ENCODE measurements around the gene IL25.
"Not testable (repeated sequence)": the region's sequence is repeated elsewhere in the genome, so short reads cannot be mapped to it uniquely, and the experiment has no call there.

The IL25 gene

DNA sequence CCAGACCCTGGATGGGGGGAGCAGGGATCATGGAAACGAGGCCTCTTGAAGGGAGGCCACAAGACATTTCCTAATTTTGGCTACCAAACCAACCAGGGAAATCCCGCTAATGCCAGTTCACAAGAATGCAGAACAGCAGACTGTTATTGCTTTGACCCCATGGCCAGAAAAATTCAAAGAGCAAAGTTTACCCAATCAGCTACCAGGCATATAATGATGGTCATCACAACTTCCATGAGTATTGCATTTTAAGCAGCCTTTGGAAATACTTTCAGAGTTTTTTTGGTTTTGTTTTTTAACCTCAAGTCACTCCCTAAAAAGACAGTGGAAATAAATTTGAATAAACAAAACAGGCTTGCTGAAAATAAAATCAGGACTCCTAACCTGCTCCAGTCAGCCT, at the start of gene IL25:
TSS of gene IL25 (plus strand) at position 301 of the 400 bp plus-strand sequence.
- DNase-seq (ENCODE audit: low spot score) = no peak

DNA sequence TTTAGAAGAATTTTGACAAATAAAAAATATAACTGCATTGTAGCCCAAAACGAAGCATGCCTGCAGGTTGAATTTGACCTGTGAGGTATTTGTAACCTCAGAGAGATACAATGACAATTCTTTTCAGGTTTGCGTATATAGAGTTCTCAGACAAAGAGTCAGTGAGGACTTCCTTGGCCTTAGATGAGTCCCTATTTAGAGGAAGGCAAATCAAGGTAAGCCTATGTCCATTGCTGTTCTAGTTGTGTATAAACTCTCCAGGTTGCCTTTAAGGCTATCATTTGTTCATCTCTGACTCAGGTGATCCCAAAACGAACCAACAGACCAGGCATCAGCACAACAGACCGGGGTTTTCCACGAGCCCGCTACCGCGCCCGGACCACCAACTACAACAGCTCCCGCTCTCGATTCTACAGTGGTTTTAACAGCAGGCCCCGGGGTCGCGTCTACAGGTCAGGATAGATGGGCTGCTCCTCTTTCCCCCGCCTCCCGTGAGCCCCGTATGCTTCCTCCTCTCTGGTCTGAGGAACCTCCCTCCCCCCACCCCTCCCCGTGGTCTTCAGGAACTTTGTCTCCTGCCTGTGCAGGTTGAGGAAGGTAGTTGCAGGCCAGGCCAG, 48.7 kb upstream of the IL25 start:
- DNase-seq (ENCODE audit: low spot score) = no peak

DNA sequence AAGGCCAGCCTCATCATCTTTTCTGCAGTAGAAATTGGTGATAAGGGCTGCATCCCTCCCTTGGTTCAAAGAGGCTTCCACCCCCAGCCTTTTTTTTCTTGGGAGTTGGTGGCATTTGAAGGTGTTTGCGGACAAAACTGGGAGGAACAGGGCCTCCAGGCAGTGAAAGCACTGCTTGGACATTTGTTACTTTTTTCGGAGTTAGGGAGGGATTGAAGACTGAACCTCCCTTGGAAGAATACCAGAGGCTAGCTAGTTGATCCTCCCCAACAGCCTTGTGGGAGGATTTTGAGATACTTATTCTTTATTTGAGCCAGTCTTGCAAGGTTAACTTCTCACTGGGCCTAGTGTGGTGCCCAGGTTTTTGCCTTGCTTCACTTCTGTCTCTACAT, 48.2 kb upstream of the IL25 start:
- DNase-seq (ENCODE audit: low spot score) = no peak

DNA sequence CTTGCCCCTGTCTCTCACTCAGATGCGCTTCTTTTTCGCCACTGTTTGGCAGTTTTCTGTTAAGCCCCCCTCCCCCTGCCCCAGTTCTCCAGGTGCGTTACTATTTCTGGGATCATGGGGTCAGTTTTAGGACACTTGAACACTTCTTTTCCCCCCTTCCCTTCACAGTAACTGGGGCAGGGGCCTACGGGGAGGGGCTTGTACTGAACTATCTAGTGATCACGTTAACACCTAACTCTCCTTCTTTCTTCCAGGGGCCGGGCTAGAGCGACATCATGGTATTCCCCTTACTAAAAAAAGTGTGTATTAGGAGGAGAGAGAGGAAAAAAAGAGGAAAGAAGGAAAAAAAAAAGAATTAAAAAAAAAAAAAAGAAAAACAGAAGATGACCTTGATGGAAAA, 47.6 kb upstream of the IL25 start:
- DNase-seq (ENCODE audit: low spot score) = no peak

DNA sequence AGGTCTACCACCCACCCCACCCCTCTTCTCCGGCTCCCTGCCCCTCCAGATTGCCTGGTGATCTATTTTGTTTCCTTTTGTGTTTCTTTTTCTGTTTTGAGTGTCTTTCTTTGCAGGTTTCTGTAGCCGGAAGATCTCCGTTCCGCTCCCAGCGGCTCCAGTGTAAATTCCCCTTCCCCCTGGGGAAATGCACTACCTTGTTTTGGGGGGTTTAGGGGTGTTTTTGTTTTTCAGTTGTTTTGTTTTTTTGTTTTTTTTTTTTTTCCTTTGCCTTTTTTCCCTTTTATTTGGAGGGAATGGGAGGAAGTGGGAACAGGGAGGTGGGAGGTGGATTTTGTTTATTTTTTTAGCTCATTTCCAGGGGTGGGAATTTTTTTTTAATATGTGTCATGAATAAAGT, 46.9 kb upstream of the IL25 start:
- DNase-seq (ENCODE audit: low spot score) = not testable (repeated sequence)

DNA sequence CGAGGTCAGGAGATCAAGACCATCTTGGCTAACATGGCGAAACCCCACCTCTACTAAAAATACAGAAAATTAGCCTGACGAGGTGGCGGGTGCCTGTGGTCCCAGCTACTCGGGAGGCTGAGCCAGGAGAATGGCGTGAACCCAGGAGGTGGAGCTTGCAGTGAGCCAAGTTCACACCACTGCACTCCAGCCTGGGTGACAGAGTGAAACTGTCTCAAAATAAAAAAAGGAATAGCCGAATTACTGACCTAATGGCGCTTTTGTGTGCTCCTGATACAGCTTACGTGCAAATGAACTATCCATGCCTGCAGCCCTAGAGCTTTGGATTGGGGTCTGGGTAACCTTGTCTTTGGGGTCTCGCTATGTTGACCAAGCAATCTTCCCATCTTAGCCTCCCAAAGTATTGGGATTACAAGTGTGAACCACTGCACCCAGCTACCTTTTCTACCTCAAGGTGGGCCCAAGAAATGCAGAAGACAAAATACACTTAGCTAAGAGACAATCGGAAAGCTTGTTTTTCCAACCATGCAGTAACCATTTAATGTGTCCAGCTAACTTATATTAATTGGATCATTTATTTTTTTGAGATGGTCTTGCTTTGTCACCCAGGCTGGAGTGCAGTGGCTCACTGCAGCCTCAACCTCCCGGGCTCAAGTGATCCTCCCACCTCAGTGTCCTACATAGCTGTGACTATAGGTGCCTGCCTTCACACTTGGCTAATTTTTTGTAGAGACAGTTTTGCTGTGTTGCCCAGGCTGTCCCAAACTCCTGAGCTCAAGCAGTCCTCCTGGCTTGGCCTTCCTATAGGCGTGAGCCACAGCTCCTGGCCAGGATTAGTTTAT, 45.9 kb upstream of the IL25 start:
- DNase-seq (ENCODE audit: low spot score) = no peak

DNA sequence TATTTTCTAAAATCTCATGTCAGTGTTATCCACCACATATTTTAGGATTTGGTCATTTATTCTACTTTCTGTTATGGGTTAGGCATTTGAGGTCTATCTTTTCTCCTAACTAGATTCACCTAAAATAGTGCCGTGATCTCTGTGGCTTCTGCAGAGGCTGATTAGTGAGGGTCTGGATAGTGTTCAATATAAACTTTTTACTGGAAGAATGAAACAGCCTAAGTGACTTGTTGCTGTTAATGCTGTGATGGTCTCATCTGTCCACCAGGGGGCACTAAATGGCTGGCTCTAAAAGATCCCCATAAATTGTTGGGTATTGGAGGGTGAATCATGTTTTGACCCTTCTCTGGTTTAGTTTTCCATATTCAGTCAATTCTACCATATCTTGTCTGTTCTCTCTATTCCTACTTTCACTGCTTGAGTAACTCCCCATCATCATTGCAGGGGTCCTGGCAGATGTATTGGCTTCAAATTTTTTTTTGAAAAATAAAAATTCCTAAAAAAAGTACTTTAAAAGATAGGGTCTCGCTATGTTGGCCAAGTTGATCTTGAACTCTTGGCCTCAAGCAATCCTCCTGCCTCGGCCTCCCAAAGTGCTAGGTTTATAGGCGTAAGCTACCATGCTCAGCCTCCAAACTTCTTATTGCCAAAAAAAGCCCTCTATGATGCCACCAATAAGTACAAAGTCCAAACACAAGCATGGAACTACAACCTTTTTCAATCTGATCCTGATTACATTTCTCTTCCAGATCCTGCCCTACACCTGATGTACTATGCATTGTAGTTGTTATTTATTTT, 44.5 kb upstream of the IL25 start:
- DNase-seq (ENCODE audit: low spot score) = peak; percentile 77

DNA sequence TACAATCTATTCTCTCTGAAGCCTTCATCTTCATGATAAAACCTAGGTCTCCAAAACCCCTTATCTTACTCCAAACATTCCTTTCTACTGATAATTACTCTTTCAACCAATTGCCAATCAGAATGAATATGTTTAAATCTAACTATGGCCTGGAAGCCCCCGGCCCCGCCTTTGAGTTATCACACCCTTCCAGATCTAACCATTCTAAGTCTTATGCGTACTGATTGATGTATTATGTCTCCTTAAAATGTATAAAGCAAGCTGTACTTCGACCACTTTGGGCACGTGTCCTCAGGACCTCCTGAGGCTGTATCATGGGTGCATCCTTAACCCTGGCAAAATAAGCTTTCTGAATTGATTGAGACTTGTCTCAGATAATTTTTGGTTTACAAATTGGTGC, 37.0 kb upstream of the IL25 start:
- DNase-seq (ENCODE audit: low spot score) = no peak

DNA sequence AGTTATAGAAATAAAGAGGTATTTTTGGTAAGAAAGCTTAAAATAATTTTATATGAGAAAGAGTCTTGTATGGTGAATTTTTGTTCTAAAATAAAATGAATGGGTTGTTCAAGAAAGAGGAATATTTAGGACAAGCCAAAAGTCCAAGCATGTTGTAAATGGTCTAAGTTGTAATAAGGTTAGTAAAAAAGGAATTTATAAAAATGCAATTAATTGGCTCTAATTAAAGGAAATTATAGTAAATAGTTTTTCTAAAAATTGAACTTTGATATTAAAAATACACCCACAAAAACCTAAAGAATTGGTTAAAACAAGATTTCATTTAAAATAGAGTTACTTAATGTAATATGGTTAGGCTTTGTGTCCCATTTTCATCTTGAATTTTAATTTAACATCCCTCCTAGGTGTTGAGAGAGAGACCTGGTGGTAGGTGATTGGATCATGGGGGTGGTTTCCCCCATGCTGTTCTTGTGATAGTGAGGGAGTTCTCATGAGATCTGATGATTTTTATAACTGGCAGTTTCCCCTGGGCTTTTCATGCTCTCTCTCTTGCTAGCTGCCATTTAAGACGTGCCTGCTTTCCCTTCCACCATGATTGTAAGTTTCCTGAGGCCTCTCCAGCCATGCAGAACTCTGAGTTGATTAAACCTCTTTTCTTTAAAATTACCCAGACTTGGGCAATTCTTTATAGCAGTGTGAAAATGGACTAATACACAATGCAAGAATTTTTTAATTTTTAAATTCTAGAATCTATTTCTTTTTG, 32.9 kb upstream of the IL25 start:
- DNase-seq (ENCODE audit: low spot score) = no peak

DNA sequence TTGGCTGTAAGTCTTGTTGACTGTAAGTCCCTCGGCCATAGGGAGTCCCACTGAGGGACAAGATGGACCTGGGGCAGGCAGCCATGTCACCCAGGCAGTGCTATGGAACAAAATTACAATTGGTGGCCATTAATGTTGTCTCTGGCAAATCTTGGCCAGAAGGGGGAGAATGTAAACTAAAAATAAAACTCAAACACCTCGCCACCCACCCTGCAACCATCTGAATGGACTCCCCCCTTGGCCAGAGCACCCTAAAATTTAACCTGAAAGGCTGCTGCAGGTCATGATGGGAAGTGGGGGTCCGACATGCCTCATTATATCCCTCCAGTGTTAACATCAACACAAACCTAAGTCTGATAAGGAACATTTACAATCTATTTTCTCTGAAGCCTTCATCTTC, 28.1 kb upstream of the IL25 start:
- DNase-seq (ENCODE audit: low spot score) = no peak

DNA sequence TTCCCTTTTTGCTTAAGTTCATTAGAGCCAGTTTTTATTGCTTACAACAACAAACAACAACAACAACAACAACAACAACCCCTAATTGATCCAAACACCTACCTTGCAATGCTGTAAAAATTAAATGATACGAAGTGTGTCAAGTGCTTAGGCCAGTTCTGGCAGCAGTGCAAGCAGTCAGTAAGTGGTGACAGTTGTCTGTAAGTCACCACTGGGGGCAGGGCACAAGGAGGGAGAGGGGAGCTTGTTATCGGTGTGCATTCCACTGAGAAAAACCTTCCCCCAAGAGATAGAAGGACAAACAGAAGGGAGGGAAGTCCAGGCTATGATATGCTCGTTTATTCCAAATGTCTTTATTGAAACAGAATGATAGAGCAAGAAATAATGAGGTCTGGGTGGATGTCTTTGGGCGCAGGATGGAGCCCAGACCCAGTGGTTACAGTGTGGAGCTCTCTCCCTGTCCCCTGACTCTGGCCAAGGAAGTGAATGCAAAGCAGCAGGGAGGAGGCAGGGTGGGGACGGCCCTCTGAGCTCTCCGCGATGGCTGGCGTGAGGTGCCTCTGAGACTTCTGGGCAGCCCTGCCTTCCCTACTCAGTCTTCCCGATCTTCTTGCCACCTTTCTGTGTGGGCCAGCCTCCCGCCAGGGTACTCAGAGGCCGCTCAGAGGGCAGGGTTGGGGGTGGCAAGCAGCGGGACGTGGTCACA, 26.5 kb upstream of the IL25 start:
- DNase-seq (ENCODE audit: low spot score) = no peak

DNA sequence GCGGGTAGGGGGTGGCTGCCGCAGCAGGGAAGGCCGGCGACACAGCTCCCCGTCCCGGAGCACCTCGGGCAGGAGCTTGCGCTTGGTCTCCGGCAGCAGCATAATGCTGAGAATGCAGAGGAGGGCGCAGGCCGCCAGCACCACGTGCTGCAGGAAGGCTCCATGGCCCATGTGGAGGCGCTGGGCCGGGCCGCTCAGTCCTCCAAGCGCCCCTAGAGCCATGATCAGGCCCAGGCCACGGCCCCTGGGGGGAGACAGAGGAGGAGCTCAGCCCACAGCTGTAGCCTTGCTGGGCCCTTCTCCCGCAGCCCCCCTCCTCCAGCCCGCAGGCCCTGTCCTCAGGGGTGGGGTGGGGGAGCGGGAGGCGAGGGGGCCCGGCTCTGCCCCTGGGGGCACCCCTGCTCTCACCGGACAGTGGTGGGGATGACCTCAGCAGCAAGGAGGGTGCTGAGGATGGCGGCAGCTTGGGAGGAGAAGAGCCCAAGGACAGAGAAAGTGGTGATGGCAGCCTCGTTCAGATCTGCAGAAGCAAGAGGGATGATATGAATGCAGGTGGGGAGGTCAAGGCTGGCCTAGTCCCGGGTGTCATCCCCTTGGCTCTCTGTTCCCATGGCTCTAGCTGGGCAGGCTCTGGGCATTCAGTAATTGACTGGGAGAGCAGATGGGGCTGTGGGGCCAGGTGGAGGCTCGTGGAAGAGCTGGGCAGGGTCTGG, 25.8 kb upstream of the IL25 start:
- no peak for DNase-seq (ENCODE audit: low spot score)

DNA sequence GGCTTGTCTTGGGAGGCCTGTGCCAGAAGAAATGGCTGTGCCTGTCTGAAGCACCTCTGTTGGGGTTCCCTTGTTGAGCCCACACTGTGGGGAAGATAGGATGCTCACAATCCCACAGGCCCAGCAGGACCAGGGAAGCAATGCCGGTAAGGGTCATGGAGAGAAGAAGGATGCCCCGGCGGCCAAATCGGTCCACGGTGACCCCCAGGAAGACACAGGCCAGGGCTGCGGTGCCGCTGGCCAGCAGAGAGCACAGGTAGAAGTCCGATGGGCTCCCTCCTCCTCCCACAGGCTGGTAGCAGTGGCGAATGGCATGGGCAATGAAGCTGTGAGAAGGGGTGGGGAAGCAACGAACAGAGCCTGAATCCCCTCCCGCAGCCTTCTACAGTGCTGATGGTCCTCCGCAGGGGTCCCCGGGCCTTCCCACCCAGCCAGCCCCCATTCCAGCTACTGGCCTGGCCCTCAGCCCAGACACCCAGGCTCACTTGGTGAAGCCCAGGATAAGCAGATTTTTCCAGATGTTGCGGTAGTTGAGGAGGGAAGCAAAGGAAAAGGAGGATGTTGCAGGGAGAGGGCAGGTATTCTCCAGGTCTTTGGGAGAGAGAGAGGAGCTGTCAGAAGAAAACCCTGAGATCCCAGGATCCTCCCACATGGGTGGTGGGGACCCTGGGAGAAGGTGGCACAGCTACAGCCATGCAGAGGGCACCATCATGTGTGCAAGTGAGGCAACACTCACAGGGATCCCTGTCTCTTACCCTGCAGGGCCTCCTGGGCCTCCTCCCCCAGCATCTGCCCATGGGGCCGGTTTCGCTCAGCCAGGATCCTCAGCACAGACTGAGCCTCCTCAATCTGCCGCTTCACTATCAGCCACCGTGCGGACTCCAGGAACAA, 25.0 kb upstream of the IL25 start:
- no peak for DNase-seq (ENCODE audit: low spot score)

DNA sequence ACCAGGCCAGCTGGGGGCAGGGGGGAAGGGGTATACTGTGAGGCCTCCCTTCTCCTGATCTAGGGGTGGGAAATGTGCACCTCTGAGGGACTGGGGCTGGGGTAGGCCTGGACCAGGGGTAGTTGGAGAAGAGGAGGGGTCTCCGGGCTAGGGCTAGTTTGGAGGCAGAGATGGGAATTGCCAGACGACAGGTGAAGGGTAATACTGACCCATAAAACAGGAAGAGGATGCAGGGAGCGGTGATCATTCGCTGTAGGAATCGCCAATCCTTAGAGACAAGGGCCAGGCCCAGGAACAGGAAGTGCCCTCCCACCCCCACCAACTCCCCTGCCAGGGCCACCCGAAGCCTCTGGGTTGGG, 24.3 kb upstream of the IL25 start:
- DNase-seq (ENCODE audit: low spot score) = no peak

DNA sequence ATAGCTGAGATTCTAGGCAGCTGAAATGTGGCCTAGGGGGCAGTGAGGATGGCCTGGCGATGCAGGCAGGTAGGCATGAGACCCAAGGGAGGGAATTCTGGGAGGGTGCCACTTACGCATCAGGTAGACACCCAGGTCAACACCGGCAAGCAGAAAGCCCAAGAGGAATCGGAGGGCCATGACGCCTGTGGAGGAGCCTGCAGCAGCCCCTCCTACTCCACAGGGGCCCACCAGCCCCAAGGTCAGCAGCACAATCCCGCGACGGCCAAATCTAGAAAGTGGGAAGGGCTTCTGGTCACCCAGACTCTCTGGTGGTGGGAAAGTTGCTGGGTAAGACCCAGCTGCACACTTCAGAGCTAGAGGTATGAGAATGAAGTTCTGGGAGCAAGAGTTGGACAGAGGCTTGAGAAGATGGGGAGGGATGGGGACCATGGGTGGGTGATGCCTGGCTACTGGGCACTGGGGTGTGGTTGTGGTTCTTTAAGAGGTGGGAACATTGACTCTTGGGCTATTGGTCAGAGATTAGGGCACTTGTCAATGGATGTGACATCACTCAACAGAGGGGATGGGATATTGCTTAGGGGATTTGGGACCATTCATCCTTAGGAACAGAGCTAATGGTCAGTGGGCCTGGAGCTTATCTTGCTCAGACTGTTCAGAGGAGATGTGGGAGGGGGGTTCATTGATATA, 23.3 kb upstream of the IL25 start:
- DNase-seq (ENCODE audit: low spot score) = no peak

DNA sequence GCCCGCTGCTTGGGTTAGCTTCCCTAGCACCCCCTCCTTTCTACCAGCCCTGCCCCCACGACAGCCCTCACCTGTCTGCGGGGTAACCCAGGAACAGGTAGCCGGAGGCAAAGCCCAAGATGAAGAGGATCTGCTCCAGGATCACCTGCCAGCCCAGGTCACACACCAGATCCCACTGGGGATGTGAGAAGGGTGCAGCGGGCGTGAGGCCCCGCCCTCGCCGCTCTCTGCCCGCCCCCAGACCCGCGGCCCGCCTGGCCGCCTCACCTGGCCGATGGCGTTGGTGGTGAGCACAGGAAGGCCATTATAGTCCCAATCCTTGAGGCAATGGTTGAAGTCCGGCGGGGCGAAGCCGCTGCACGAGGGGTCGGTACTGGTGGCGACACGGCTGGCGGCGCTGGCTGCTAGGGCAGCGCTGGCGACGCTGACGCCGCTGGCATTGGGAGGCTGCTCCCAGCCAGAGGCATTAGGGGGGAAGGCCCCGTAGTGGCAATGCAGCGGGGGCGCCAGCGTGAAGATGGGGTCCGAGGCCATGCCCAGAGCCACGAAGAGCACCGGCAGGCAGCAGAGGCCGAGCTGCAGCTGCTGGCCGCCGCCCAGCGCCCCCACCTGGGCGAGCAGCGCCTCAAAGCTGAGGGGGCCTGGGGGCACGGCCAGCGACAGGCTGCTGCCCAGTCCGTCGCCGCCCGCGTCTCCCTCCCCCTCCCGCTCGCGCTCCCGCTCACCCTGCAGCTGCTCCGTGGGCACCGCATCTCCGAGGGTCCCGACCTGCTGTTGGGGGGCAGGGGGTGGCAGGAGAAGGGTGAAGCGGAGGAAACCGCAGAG, 20.7 kb upstream of the IL25 start:
- DNase-seq (ENCODE audit: low spot score) = no peak

DNA sequence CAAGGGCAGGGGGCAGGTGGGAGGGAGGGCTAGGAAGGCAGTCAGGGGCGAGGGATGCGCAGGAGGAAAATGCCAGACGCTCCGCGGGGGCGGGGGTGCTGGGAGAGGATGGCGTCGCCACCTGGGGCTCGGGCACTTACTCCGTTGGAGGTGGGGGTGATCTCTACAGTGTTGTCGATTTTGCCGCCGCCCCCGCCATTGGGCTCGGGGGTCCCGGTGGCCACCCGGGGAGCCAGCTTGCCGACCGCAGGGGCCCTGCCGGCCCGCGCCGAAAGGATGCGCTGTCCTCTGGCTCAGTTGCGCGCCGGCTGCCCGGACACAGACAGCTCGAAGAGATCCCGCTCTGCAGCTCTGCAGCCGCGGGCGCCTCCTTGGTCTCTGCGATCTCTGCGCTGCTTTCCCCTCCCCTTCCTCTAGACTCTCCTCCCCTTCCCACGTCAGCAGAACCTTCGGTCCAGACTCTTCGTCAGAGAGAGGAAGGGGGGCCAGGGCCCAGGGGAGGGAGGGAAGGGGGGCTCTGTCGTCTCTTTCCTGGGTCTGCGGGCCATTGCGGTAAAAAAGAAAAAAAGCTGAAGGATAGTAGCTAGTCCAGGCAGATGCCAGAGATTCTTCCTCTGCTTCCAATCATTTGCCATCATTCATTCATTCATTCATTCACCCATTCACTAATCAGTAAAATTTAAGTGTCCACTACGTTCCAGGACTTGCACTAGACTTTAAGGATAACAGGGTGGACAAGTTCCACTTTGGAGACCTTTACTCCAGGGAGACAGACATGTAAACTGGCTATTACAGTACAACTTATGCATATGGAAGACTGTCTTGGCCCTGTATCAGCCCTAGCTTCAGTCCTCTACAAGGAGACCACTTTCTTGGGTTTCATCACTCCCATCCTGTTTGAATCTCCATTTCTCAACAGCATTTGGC, 19.8 kb upstream of the IL25 start, which contains the start of gene SLC22A17:
TSS of gene SLC22A17 (minus strand) at position 382 of the 927 bp plus-strand sequence.
- DNase-seq (ENCODE audit: low spot score) = peak; percentile 30

Data from germinal center (tissue), 1 donor.